GM19023 (cell line): ENCODE data around the gene RNF11.
A peak's percentile ranks its signal among the peaks of the same experiment; 100 is the strongest.
"Not testable (repeated sequence)": the region's sequence is repeated elsewhere in the genome, so short reads cannot be mapped to it uniquely, and the experiment has no call there.

Experiments
- ATAC-seq: cut with Tn5 transposase; IDR thresholded peaks from one replicate; pipeline ENCODE4 v1.9.1; 2021; ENCODE audit warnings: mild to moderate bottlenecking, moderate library complexity; ENCODE audit not compliant: unreplicated experiment

Gene RNF11

GRCh38 chr1:51227231-51227960 lies 8.7 kb upstream of the RNF11 start:
- not testable (repeated sequence) for ATAC-seq

GRCh38 chr1:51228471-51228870 lies 7.6 kb upstream of the RNF11 start:
- not testable (repeated sequence) for ATAC-seq

GRCh38 chr1:51230501-51231078 lies 5.5 kb upstream of the RNF11 start:
- ATAC-seq, result no peak

GRCh38 chr1:51231120-51231519 lies 5.0 kb upstream of the RNF11 start:
- ATAC-seq, result no peak

GRCh38 chr1:51231896-51232295 lies 4.2 kb upstream of the RNF11 start:
- no peak for ATAC-seq

GRCh38 chr1:51234236-51234635 lies 1.8 kb upstream of the RNF11 start:
- not testable (repeated sequence) for ATAC-seq

- ATAC-seq, result peak; percentile 48
Observed at GRCh38 chr1:51234721-51235425, 1.2 kb upstream of the RNF11 start.

- ATAC-seq, result peak; percentile 26
Observed at GRCh38 chr1:51236531-51237350, 668 bp downstream of the RNF11 start.

- no peak for ATAC-seq
Observed at GRCh38 chr1:51237351-51238033, 1.4 kb downstream of the RNF11 start.

GRCh38 chr1:51238034-51238403 lies 1.9 kb downstream of the RNF11 start:
- no peak for ATAC-seq

- ATAC-seq, result no peak
Observed at GRCh38 chr1:51240084-51240483, 4.0 kb downstream of the RNF11 start.

GRCh38 chr1:51241119-51241518 lies 5.0 kb downstream of the RNF11 start:
- no peak for ATAC-seq

GRCh38 chr1:51242546-51242945 lies 6.5 kb downstream of the RNF11 start:
- no peak for ATAC-seq

- ATAC-seq, result peak; percentile 54
Observed at GRCh38 chr1:51247022-51247421, 10.9 kb downstream of the RNF11 start.

GRCh38 chr1:51247499-51247898 lies 11.4 kb downstream of the RNF11 start:
- no peak for ATAC-seq

- ATAC-seq, result no peak
Observed at GRCh38 chr1:51249445-51249844, 13.4 kb downstream of the RNF11 start.

- ATAC-seq, result not testable (repeated sequence)
Observed at GRCh38 chr1:51250729-51251128, 14.7 kb downstream of the RNF11 start.

GRCh38 chr1:51251165-51251564 lies 15.1 kb downstream of the RNF11 start:
- ATAC-seq, result not testable (repeated sequence)

- no peak for ATAC-seq
Observed at GRCh38 chr1:51252366-51252765, 16.3 kb downstream of the RNF11 start.

GRCh38 chr1:51253691-51254090 lies 17.6 kb downstream of the RNF11 start:
- no peak for ATAC-seq

GRCh38 chr1:51255331-51255730 lies 19.3 kb downstream of the RNF11 start:
- no peak for ATAC-seq
